Activated T-cell treated with anti-CD3 and anti-CD28 coated beads for 4 hours (primary cell): ENCODE results near the gene EEF1AKMT3.

Source experiments
- DNase-seq: peaks from one replicate; pipeline ENCODE4 v3.0.0-alpha.2; 2020

Gene EEF1AKMT3

DNA sequence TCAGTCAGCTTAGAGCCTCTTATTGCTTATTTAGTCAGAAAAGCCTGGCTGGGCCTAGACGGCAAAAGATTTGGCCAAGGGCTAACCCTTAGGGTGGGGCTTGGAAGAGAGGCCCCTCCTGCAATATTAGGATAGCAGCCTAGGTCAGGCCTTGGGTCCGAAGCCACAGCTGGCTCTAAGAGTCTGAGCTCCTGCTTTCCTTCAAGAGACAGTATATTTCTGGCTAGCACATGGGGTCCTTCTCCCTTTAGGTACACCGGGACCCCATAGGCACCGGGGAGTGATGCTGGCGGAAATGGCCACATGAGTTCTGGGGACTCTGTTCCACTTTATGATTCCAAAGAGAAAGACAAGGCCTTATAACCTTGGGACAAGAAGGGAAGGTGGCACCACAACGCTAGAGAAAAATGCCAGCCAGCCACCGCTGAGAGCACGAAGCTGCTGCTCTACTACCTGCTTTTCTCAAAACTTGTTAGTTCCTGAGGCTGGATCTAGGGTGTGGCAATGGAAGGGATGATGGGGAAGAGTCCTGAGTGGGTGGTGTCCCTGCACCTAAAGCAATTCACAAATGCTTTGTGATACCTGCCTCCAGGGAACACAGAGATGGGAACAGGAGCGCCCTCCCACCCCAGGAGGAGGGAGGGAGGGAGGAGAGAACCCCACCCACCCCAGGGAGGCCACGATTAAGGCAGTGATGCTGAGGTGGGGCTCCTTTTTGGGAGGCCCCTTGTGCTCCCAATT lies 49.2 kb downstream of the EEF1AKMT3 start:
- DNase-seq, result no peak

DNA sequence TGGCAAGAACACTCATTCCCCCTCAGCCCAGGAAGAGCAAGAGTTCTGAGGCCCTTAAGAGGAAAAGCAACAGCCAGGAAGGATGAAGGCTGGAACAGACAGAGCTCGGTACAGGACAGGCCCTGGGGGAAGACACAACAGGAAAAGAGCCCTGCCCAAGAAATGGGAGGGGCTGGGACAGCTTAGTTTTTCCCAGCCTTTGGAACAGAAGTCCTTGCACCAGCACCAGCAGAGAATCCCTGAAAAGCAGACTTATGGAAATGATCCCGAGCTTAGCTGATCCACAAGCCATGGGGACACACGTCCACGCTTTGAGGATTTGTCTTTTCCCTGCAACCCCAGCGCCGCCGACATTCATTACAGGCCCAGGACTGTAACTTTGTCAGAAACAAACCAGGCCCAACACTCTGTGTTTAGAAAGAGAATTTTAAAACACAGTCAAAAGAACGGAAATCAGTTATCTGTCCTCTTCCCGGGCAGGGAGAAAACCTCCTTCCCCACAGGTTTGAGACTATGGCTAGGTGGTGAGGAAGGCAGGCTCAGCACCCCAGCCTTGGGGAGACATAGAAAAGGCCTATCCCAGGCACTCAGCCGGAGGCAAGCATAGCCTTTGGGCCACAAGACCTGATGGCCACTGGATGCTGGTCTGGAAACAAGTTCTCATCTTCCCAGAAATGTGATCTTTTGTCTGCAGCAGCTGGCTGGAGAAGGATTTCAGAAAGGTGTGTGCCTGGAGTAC lies 50.1 kb downstream of the EEF1AKMT3 start:
- no peak for DNase-seq

GRCh38 chr12:57823131-57823907 lies 50.9 kb downstream of the EEF1AKMT3 start:
- no peak for DNase-seq

DNA sequence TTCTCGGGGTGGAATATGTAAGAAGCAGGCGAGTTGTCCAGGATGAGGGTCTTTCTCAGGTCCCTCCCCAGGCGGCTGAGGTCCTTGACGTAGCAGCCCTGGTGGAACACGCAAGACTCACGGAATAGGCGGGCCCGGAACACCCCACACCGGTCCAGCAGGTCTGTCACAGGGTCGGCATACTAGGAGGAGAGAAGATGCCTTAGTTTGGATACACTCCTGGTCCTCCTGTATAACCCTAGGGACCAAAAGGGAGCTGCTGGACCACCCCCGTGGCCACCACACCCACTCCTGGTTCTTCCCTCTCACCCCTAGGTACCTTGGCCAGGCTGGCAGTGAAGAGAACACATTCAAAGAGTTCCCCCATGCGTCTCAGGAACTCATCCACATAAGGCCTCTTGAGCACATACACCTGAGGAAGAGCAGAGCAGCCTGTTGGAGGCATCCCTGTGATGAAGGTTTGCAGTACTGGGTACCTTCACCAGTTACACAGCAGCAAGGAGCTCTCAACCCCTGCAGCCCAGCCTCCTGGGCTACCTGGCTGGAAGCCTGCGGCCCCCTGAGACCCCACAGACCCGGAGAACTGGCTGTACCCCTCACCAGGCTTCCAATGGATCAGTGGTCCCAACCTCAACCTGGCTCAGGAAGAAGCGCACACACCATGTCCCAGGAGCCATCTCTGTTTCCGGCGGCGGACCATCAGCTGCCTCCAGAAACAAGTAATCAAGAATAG lies 51.7 kb downstream of the EEF1AKMT3 start:
- no peak for DNase-seq

GRCh38 chr12:57825451-57825850 lies 53.0 kb downstream of the EEF1AKMT3 start:
- no peak for DNase-seq

GRCh38 chr12:57826400-57826799 lies 54.0 kb downstream of the EEF1AKMT3 start:
- no peak for DNase-seq

- DNase-seq, result no peak
Measured at GRCh38 chr12:57826966-57827365, 54.6 kb downstream of the EEF1AKMT3 start.

DNA sequence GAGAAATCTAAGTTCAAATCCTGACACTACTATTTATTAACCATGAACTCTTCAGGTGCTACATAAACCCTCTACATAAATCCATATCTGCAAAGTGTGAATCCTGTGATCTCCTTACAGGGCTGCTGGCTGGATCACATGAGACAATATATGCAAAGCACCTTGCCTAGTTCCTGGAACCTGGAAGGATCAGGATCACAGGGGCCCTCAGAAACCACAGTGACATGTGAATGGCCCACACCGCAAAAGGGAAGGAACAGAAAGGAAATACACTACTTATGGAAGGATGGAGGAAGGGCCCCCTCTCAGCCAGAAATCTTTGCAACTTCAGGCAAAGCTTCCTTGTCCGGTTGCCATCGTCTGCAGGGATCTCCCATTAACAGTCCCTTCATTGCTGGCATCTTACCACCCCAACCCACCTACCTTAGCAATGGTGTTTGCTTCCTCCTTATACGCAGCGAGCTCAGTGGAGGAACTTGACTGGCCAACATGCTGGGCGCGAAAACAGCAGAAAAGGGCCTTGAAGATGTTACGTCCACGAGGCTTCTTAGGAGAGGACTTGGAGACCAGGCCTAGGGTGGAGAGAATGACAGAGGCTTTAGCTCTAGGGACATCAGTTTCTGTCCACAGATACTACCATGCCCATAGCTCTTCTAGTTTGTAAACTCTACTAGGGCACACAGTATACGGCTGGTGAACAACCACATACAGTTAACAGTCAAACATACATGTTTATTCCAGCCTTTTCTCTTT lies 56.8 kb downstream of the EEF1AKMT3 start:
- no peak for DNase-seq

- no peak for DNase-seq
Measured at GRCh38 chr12:57830393-57830792, 58.0 kb downstream of the EEF1AKMT3 start.
